Panc1 (cell line): ENCODE results near the gene SHANK3.

Source experiments
- POLR2AphosphoS5 ChIP-seq: IDR thresholded peaks from 2 replicates; pipeline ENCODE4 v1.6.1; 2012; ENCODE audit warnings: mild to moderate bottlenecking, low read depth, low read length, moderate library complexity
- SIN3A ChIP-seq: IDR thresholded peaks from 2 replicates; pipeline ENCODE4 v1.6.1; 2012; ENCODE audit warnings: low read depth, mild to moderate bottlenecking, low read length, moderate library complexity, borderline replicate concordance; ENCODE audit not compliant: insufficient read depth
- TCF7L2 ChIP-seq: IDR thresholded peaks from 2 replicates; pipeline ENCODE4 v1.6.1; 2011; ENCODE audit warnings: mild to moderate bottlenecking, low read depth, low read length, inconsistent platforms
- TF ChIP-seq, protein P1 (sequence below): fragments of 450-650 bp; IDR thresholded peaks from 2 replicates; pipeline ENCODE4 v1.5.1; 2017; ENCODE audit warnings: mild to moderate bottlenecking
- TF ChIP-seq, protein P2 (sequence below), 2 experiments: IDR thresholded peaks; 2 replicates each; pipeline ENCODE4 v1.6.1; 2011 to 2012; ENCODE audit warnings: low read depth in 2 of 2, control low read depth in 1 of 2, low read length in 1 of 2, mild to moderate bottlenecking in 1 of 2, moderate library complexity in 1 of 2; ENCODE audit not compliant: insufficient read depth in 1 of 2

DNA sequence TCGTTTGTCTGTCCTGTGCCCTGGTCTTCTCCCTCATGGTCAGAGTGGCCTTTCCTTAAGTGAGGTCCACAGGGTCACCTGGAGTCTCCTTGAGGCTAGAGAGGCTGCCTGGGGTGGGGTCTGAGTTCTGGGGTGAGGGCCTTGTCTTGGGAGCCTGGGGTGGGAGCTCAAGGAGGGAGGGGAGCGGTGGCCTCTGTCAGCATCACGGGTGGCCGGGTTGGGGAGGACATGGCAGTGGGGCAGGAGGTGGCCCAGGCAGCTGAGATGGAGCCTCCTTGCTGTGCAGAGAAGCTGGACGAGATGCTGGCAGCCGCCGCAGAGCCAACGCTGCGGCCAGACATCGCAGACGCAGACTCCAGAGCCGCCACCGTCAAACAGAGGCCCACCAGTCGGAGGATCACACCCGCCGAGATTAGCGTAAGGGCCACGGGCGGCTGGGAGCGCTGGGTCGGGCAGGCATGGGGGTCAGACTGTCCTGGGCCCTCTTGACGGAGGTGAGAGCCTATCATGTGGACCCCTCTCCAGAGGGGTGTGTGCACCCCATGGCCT, 42.1 kb downstream of the SHANK3 start:
- TF ChIP-seq, protein P1, sequence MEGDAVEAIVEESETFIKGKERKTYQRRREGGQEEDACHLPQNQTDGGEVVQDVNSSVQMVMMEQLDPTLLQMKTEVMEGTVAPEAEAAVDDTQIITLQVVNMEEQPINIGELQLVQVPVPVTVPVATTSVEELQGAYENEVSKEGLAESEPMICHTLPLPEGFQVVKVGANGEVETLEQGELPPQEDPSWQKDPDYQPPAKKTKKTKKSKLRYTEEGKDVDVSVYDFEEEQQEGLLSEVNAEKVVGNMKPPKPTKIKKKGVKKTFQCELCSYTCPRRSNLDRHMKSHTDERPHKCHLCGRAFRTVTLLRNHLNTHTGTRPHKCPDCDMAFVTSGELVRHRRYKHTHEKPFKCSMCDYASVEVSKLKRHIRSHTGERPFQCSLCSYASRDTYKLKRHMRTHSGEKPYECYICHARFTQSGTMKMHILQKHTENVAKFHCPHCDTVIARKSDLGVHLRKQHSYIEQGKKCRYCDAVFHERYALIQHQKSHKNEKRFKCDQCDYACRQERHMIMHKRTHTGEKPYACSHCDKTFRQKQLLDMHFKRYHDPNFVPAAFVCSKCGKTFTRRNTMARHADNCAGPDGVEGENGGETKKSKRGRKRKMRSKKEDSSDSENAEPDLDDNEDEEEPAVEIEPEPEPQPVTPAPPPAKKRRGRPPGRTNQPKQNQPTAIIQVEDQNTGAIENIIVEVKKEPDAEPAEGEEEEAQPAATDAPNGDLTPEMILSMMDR, result no peak
- TF ChIP-seq, protein P2, sequence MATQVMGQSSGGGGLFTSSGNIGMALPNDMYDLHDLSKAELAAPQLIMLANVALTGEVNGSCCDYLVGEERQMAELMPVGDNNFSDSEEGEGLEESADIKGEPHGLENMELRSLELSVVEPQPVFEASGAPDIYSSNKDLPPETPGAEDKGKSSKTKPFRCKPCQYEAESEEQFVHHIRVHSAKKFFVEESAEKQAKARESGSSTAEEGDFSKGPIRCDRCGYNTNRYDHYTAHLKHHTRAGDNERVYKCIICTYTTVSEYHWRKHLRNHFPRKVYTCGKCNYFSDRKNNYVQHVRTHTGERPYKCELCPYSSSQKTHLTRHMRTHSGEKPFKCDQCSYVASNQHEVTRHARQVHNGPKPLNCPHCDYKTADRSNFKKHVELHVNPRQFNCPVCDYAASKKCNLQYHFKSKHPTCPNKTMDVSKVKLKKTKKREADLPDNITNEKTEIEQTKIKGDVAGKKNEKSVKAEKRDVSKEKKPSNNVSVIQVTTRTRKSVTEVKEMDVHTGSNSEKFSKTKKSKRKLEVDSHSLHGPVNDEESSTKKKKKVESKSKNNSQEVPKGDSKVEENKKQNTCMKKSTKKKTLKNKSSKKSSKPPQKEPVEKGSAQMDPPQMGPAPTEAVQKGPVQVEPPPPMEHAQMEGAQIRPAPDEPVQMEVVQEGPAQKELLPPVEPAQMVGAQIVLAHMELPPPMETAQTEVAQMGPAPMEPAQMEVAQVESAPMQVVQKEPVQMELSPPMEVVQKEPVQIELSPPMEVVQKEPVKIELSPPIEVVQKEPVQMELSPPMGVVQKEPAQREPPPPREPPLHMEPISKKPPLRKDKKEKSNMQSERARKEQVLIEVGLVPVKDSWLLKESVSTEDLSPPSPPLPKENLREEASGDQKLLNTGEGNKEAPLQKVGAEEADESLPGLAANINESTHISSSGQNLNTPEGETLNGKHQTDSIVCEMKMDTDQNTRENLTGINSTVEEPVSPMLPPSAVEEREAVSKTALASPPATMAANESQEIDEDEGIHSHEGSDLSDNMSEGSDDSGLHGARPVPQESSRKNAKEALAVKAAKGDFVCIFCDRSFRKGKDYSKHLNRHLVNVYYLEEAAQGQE (IDR thresholded peaks at IDR 0.05; ENCODE audit: insufficient read depth in 1 of 2, low read depth in 2 of 2, low read length in 1 of 2), result no peak
- TF ChIP-seq POLR2AphosphoS5, result no peak
- no peak for TF ChIP-seq SIN3A
- no peak for TF ChIP-seq TCF7L2
